Measurements from ENCODE around the gene OSBPL10.
A peak's percentile ranks its signal among the peaks of the same experiment; 100 is the strongest.
"Not testable (repeated sequence)": the region's sequence is repeated elsewhere in the genome, so short reads cannot be mapped to it uniquely, and the experiment has no call there.

OSBPL10 gene

GRCh38 chr3:31981206-31982181 lies at the start of gene OSBPL10, which contains the start of gene ZNF860:
Gene OSBPL10, minus strand, starts transcription at chr3:31981262. Its CDS starts 83 bp downstream, at chr3:31981179.
Gene ZNF860, plus strand, starts transcription at chr3:31981750. Its CDS starts 7,330 bp downstream, at chr3:31989080.
- DNase-seq: peak; percentile 66

GRCh38 chr3:32026593-32026992 lies 45.5 kb upstream of the OSBPL10 start:
- no peak for DNase-seq

- DNase-seq: no peak
These were observed 41.9 kb upstream of the OSBPL10 start for GRCh38 chr3:32022947-32023346.

- no peak for DNase-seq
These were observed 40.7 kb upstream of the OSBPL10 start for GRCh38 chr3:32021748-32022147.

GRCh38 chr3:32021155-32021554 lies 40.1 kb upstream of the OSBPL10 start:
- no peak for DNase-seq

GRCh38 chr3:32018757-32019564 lies 37.9 kb upstream of the OSBPL10 start:
- DNase-seq: peak; percentile 49

- no peak for DNase-seq
These were observed 36.2 kb upstream of the OSBPL10 start for GRCh38 chr3:32017286-32017685.

- not testable (repeated sequence) for DNase-seq
These were observed 34.6 kb upstream of the OSBPL10 start for GRCh38 chr3:32015638-32016037.

- DNase-seq: not testable (repeated sequence)
These were observed 29.6 kb upstream of the OSBPL10 start for GRCh38 chr3:32010699-32011098.

- DNase-seq: no peak
These were observed 28.9 kb upstream of the OSBPL10 start for GRCh38 chr3:32009957-32010356.

GRCh38 chr3:32009101-32009500 lies 28.0 kb upstream of the OSBPL10 start:
- no peak for DNase-seq

- no peak for DNase-seq
These were observed 23.2 kb upstream of the OSBPL10 start for GRCh38 chr3:32004113-32004765.

GRCh38 chr3:32003380-32003779 lies 22.3 kb upstream of the OSBPL10 start:
- DNase-seq: no peak

- no peak for DNase-seq
These were observed 21.7 kb upstream of the OSBPL10 start for GRCh38 chr3:32002561-32003368.

GRCh38 chr3:32000877-32001276 lies 19.8 kb upstream of the OSBPL10 start:
- no peak for DNase-seq

GRCh38 chr3:31999907-32000439 lies 18.9 kb upstream of the OSBPL10 start:
- DNase-seq: no peak

GRCh38 chr3:31997500-31997899 lies 16.4 kb upstream of the OSBPL10 start:
- DNase-seq: no peak

- no peak for DNase-seq
These were observed 15.1 kb upstream of the OSBPL10 start for GRCh38 chr3:31996195-31996594.

- not testable (repeated sequence) for DNase-seq
These were observed 14.0 kb upstream of the OSBPL10 start for GRCh38 chr3:31995026-31995425.

- DNase-seq: no peak
These were observed 12.8 kb upstream of the OSBPL10 start for GRCh38 chr3:31993843-31994242.

GRCh38 chr3:31992995-31993394 lies 11.9 kb upstream of the OSBPL10 start:
- DNase-seq: not testable (repeated sequence)

GRCh38 chr3:31988271-31988670 lies 7.2 kb upstream of the OSBPL10 start:
- DNase-seq: no peak

Measured in NCI-H748 treated with DMSO at 0.1 percent for 48 hours (cell line).